ENCODE data around the gene SUSD6. TPM values are rescaled to one million over a fixed set of nuclear protein-coding genes. Genes with fewer than 3 reads are reported as not detected.
A peak's percentile ranks its signal among the peaks of the same experiment; 100 is the strongest.

SUSD6 gene
- total RNA-seq, 1 donor from 2014 or later = 22.3 TPM

DNA sequence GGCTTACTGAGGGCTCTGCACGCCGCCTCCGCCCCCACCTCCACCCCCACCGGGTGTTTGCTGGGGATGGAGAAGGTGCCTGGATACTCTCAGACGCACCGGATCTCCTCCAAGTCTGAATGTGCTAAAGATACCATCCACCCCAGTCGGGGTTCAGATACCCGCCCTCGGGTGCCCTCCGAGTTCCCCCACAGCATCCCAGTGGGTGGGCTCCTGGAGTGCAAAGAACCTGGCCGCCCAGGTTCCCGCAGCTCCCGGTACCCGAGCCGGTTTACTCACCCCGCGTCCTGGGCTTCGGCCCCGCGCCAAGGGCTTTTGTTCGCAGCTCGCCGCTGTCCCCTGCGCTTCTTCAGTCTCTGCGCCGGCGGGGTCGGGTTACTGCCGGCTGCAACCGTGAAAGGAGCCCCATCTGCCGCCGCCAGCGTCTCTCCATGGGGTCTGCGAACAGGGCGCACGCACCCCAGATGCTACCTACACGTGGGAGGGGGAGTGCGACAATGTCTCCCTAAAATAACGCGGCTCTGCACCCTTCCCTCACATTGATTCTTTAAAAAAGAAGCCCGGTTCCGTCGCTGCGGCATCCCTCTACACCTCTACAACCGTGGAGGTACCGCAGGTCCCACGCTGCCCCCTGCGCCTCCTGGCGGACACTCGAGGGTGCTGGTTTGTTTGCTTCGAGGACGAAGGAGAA lies 37.0 kb upstream of the SUSD6 start, which contains the start of gene CCDC177:
TSS of gene CCDC177 (minus strand) at position 609 of the 691 bp plus-strand sequence. CDS start 1,249 bp downstream, outside the sequence.
- peak within 1 kb of the TSS; percentile 78 for H3K4me3 Mint-ChIP-seq (ENCODE audit: low read depth)
- H3K27me3 Mint-ChIP-seq = peaks cover 44% of the 10 kb centered on the region
- H3K27ac Mint-ChIP-seq = peak within 1 kb of the TSS; percentile 63

DNA sequence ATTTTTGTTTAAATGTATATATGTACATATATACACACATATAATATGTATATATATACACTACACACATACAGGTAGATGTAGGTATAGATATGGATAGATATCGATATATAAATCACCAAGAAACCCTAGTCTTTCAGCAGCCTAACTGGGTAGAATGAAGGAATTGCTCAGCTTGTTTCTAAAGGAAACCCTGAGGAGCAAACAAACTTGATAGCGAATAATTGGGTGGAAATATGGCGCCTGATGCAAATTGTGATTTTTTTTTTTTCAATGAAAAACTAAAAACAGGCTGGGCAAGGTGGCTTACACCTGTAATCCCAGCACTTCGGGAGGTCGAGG lies 36.5 kb upstream of the SUSD6 start:
- Mint-ChIP-seq H3K27ac (peak overlapping the region; percentile 63), H3K4me3 (ENCODE audit: low read depth) (peak overlapping the region; percentile 78), H3K36me3 (ENCODE audit: insufficient read depth) (peaks cover 2% of the 10 kb centered on the region), H3K27me3 (peaks cover 40% of the 10 kb centered on the region), H3K9me3 (ENCODE audit: low read depth) (no peaks in the 10 kb centered on the region), H3K4me1 (ENCODE audit: low read depth) (peaks cover 4% of the 10 kb centered on the region)
- TF ChIP-seq, protein P1, sequence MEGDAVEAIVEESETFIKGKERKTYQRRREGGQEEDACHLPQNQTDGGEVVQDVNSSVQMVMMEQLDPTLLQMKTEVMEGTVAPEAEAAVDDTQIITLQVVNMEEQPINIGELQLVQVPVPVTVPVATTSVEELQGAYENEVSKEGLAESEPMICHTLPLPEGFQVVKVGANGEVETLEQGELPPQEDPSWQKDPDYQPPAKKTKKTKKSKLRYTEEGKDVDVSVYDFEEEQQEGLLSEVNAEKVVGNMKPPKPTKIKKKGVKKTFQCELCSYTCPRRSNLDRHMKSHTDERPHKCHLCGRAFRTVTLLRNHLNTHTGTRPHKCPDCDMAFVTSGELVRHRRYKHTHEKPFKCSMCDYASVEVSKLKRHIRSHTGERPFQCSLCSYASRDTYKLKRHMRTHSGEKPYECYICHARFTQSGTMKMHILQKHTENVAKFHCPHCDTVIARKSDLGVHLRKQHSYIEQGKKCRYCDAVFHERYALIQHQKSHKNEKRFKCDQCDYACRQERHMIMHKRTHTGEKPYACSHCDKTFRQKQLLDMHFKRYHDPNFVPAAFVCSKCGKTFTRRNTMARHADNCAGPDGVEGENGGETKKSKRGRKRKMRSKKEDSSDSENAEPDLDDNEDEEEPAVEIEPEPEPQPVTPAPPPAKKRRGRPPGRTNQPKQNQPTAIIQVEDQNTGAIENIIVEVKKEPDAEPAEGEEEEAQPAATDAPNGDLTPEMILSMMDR (IDR thresholded peaks at IDR 0.05; ENCODE audit: unreplicated experiment) = no peak
- no peak for DNase-seq (ENCODE audit: low spot score, unreplicated experiment)

More for the DNA sequence above, 37.0 kb upstream of the SUSD6 start, which contains the start of gene CCDC177:
- peak; percentile 65 for DNase-seq (ENCODE audit: low spot score, unreplicated experiment)
- Mint-ChIP-seq H3K9me3 (ENCODE audit: low read depth) (no peaks in the 10 kb centered on the region), H3K4me1 (ENCODE audit: low read depth) (peaks cover 2% of the 10 kb centered on the region), H3K36me3 (ENCODE audit: insufficient read depth) (peaks cover 2% of the 10 kb centered on the region)
- TF ChIP-seq, protein P1 (IDR thresholded peaks at IDR 0.05; ENCODE audit: unreplicated experiment) = peak; percentile 99

DNA sequence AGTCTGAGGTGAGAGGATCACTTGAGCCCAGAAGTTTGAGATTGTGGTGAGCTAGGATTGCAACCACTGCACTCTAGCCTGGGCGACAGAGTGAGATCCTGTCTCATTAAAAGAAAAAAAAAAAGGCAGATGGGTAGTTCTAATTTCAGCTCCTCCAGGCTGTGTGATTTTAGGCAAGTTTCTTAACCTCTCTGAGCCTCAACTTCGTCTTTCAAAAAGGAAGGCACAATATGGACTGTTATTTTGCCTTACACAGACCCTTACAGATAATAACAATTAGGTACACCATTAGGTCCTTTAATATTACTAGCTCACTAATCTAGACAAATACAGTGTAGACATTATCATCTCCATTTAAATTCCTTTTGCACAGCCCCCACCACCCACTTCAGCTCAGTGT lies 31.9 kb upstream of the SUSD6 start:
- TF ChIP-seq, protein P1 (IDR thresholded peaks at IDR 0.05; ENCODE audit: unreplicated experiment) = no peak
- DNase-seq (ENCODE audit: low spot score, unreplicated experiment) = no peak
- H3K27ac Mint-ChIP-seq = no peak overlapping the region
- peaks cover 4% of the 10 kb centered on the region for H3K4me1 Mint-ChIP-seq (ENCODE audit: low read depth)
- H3K36me3 Mint-ChIP-seq (ENCODE audit: insufficient read depth) = peaks cover 2% of the 10 kb centered on the region
- no peaks in the 10 kb centered on the region for H3K9me3 Mint-ChIP-seq (ENCODE audit: low read depth)
- H3K27me3 Mint-ChIP-seq = peaks cover 20% of the 10 kb centered on the region
- no peak overlapping the region for H3K4me3 Mint-ChIP-seq (ENCODE audit: low read depth)

DNA sequence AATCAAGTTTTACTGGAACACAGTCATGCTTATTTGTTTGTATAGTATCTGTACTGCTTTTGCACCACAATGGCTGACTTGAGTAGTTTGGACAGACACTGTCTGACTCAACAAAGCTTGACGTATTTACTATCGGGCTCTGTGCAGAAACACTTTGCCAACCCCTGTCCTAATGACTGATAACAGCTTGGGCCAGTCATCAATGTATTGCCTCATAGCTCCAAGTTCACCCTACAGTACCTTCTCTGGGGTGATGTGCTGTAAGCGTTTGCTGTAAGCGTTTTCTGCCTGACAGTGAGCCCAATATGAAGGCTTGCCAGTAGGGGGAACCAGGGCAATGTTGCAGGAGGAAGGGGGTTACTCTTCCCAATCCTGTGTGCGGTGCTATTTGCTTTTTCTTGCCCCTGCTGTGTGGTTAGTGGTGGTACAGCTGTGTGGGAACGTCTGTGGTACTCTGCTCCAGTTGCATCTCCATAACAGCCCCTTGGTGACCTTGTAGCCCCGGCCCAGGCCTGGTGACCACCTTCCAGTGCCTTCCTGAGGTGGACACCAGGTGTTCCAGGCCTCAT lies 31.3 kb upstream of the SUSD6 start:
- TF ChIP-seq, protein P1 (IDR thresholded peaks at IDR 0.05; ENCODE audit: unreplicated experiment) = peak; percentile 58
- peaks cover 2% of the 10 kb centered on the region for H3K4me1 Mint-ChIP-seq (ENCODE audit: low read depth)
- no peaks in the 10 kb centered on the region for H3K36me3 Mint-ChIP-seq (ENCODE audit: insufficient read depth)
- DNase-seq (ENCODE audit: low spot score, unreplicated experiment) = peak; percentile 24
- no peak overlapping the region for H3K27ac Mint-ChIP-seq
- H3K27me3 Mint-ChIP-seq = peaks cover 15% of the 10 kb centered on the region
- H3K9me3 Mint-ChIP-seq (ENCODE audit: low read depth) = no peaks in the 10 kb centered on the region
- H3K4me3 Mint-ChIP-seq (ENCODE audit: low read depth) = no peak overlapping the region

DNA sequence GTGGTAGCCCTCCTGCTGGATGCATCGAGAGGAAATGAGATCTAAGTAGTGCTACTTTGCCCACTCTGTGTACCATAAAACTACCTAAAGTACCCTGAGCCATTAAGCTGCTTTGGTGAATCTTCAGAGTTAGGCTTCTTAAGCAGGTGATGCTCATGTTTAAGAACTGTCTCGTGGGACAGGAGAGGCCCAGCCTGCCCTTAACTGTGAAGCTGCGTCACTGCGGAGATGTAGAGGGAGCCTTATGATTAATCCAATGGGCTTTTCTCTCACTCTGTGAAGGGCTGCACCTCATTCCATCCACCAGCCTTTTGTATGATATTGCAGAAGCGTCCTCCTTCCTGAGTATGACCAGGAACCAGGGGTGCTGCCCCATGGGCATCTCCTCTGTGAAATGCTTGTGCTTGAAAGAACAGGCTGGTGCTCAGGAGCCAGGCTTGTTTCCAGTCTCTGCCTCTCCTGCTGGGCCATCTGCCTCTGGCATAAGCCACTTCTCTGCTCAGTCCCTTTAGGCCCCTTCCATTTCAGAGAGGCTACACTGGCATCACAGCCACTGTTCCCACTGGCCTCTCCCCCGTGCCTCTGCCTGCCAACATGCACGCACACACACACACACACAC lies 30.0 kb upstream of the SUSD6 start:
- no peak for DNase-seq (ENCODE audit: low spot score, unreplicated experiment)
- TF ChIP-seq, protein P1 (IDR thresholded peaks at IDR 0.05; ENCODE audit: unreplicated experiment) = no peak
- H3K27ac Mint-ChIP-seq = no peak overlapping the region
- peaks cover 6% of the 10 kb centered on the region for H3K27me3 Mint-ChIP-seq
- H3K9me3 Mint-ChIP-seq (ENCODE audit: low read depth) = no peaks in the 10 kb centered on the region
- no peak overlapping the region for H3K4me3 Mint-ChIP-seq (ENCODE audit: low read depth)
- peaks cover 2% of the 10 kb centered on the region for H3K4me1 Mint-ChIP-seq (ENCODE audit: low read depth)
- no peaks in the 10 kb centered on the region for H3K36me3 Mint-ChIP-seq (ENCODE audit: insufficient read depth)

Data from progenitor cell of endocrine pancreas (in vitro differentiated cells).